BJ (cell line): ENCODE results near the gene CSTF2T. TPM values are rescaled to one million over a fixed set of nuclear protein-coding genes. Genes with fewer than 3 reads are reported as not detected.
A peak's percentile ranks its signal among the peaks of the same experiment; 100 is the strongest.

ENCODE experiments used
- CTCF ChIA-PET: fragments of 350-600 bp; formaldehyde crosslinking; extraction: SDS; loops from one replicate; lab custom pipeline; 2021; ENCODE audit warnings: antibody characterized with exemption, inconsistent platforms; lab: Yijun Ruan, JAX
- POLR2A ChIA-PET: fragments of 300-600 bp; sonication (Branson Sonifier 250); formaldehyde crosslinking; extraction: SDS; loops from one replicate; lab custom pipeline; 2021; ENCODE audit warnings: antibody characterized with exemption; lab: Charles Lee
- DNase-seq: peaks from one replicate; pipeline ENCODE4 v3.0.0-alpha.2; 2011; ENCODE audit warnings: low read depth
- H3K27me3 ChIP-seq: 2 replicates; pipeline ENCODE4 v1.6.0; 2011; ENCODE audit warnings: low read length; ENCODE audit not compliant: control insufficient read depth, insufficient read depth
- H3K36me3 ChIP-seq: 2 replicates; pipeline ENCODE4 v1.5.1; 2011; ENCODE audit warnings: low read length; ENCODE audit not compliant: control insufficient read depth, insufficient read depth
- H3K4me3 ChIP-seq: 2 replicates; pipeline ENCODE4 v1.5.1; 2011; ENCODE audit warnings: low read depth, mild to moderate bottlenecking, control low read depth, low read length
- polyA plus RNA-seq: library from polyadenylated mRNA; depleted of rRNA; stranded (reverse); fragments of >200 nt; gene quantifications from 2 replicates; pipeline ENCODE4 v1.2.3, GENCODE V29; 2011
- TF ChIP-seq, protein P1 (sequence below): IDR thresholded peaks from 2 replicates; pipeline ENCODE4 v1.5.1; 2011; ENCODE audit warnings: low read depth, mild to moderate bottlenecking, control low read depth, inconsistent platforms, low read length, moderate library complexity; ENCODE audit not compliant: insufficient read depth

Gene CSTF2T
- polyA plus RNA-seq, 1 experiment = 4.2 TPM

DNA sequence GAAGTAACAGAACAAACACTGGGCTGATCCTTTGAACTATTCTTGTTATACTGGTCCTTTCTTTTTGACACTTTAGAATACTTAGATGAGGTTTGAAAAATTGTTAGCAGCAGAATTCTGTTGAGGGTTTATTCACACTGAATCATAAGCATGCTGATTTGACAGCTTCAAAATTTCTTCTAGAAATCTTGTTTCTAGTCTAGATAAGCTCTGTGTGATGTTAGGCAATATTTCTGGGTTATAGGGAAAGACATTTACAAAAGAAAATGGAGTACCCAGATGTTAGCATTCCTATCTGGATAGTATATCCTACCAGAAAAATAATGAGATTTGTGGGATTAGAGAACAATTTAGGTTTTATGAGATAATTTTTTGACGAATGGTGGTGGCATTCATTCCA lies 12.1 kb downstream of the CSTF2T start:
- POLR2A ChIA-PET = no interaction called here
- TF ChIP-seq, protein P1, sequence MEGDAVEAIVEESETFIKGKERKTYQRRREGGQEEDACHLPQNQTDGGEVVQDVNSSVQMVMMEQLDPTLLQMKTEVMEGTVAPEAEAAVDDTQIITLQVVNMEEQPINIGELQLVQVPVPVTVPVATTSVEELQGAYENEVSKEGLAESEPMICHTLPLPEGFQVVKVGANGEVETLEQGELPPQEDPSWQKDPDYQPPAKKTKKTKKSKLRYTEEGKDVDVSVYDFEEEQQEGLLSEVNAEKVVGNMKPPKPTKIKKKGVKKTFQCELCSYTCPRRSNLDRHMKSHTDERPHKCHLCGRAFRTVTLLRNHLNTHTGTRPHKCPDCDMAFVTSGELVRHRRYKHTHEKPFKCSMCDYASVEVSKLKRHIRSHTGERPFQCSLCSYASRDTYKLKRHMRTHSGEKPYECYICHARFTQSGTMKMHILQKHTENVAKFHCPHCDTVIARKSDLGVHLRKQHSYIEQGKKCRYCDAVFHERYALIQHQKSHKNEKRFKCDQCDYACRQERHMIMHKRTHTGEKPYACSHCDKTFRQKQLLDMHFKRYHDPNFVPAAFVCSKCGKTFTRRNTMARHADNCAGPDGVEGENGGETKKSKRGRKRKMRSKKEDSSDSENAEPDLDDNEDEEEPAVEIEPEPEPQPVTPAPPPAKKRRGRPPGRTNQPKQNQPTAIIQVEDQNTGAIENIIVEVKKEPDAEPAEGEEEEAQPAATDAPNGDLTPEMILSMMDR = no peak
- no peak for DNase-seq

DNA sequence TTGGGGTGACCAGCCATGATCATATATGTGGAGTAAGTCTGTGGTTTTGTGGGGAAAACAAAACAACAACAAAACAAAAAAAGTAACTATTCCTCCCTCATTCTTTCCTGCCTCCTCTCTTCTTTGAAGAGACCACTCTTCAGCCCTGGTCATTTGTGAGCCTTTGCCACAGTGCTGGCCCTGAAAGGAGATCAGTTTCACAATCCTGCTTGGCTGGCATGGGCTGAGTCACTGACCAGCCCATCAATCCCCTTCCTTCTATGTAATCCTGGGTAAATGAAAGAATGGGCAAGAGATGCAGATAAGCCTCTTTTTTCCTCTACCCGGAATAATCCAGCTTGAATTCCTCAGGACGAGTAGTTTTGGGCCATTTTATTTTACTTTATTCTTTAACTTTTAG lies 13.6 kb downstream of the CSTF2T start:
- no peak for DNase-seq
- H3K27me3 ChIP-seq = no peaks in the 10 kb centered on the region
- TF ChIP-seq, protein P1 = no peak
- no peaks in the 10 kb centered on the region for H3K36me3 ChIP-seq
- CTCF ChIA-PET = no interaction called here
- H3K4me3 ChIP-seq = no peak overlapping the region
- POLR2A ChIA-PET = no interaction called here

More for the DNA sequence above, 12.1 kb downstream of the CSTF2T start:
- H3K36me3 ChIP-seq = no peaks in the 10 kb centered on the region
- no peak overlapping the region for H3K4me3 ChIP-seq
- CTCF ChIA-PET = no interaction called here
- H3K27me3 ChIP-seq = no peaks in the 10 kb centered on the region

DNA sequence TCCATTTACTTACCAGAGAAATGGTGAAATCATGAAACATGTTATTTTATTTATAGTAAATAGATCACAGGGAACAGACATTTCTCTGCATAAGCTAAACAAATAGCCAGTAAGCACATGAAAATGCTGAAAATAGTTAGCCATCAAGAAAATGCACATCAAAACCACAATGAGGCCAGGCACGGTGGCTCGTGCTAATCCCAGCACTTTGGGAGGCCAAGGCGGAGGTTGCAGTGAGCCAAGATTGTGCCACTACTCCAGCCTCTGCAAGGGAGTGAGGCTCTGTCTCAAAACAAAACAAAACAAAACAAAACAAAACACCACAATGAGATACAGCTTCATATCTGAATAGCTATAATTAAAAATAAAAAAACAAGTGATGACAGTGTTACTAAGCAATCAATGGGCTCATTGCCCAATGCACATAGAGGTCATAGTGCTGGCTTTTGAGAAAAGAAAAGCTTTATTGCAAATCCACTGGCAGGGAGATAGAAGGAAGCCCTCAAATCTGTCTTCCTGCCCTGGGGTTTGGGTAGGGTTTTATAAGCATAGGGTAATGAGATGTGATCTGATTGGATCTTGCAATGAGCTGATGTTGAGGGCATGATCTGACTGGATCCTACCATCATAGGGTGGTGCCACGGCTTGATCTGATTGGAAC lies 16.2 kb downstream of the CSTF2T start:
- ChIA-PET CTCF (interaction anchor here (0.7 to 1.4 kb wide), 2 partner anchors 202 to 279 kb away, joined by 3 to 4 read pairs; no protein-coding TSS in a partner anchor), POLR2A (no interaction called here)
- H3K4me3 ChIP-seq = no peak overlapping the region
- H3K36me3 ChIP-seq = no peaks in the 10 kb centered on the region
- TF ChIP-seq, protein P1 = no peak
- DNase-seq = peak; percentile 27
- no peaks in the 10 kb centered on the region for H3K27me3 ChIP-seq

DNA sequence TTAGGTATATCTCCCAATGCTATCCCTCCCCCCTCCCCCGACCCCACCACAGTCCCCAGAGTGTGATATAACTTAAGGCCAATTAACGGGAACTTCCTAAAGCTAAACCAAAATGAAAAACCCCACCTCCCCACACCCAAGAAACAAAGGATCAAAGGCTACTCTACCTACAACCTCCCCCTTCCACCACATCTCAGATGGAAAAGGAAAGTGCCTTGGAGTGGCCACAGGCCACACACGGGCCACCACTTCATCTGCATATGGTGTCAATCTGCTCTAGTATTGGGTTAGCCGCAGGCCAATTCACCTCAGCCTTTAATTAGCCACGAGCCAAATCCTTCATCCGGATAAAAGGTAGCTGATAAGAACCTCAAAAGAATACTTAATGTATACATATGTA lies 19.6 kb downstream of the CSTF2T start:
- no peaks in the 10 kb centered on the region for H3K36me3 ChIP-seq
- no peak for DNase-seq
- H3K4me3 ChIP-seq = no peak overlapping the region
- POLR2A ChIA-PET = no interaction called here
- no peaks in the 10 kb centered on the region for H3K27me3 ChIP-seq
- CTCF ChIA-PET = interaction anchor here (0.6 kb wide), 2 partner anchors 152 to 460 kb away, joined by 3 read pairs; no protein-coding TSS in a partner anchor
- TF ChIP-seq, protein P1 = no peak

DNA sequence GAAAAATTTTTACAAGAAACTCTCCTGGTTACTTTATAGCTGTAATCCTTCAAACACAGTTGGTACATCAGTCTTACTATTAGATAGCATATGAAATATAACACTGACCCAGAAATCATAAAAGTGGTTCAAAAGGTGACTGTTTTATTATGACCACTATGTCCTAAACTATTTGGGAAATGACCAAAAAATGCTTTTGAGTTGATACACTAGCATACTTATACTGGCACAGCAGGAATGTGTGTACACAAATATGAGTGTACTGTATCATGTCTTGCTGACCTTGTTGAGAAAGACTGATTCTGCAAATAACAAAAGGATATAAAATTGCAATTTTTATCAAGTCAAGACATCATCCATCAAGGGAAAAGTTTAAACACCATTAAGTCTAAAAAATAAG lies 24.3 kb downstream of the CSTF2T start:
- TF ChIP-seq, protein P1 = no peak
- Histone ChIP-seq H3K36me3 (no peaks in the 10 kb centered on the region), H3K4me3 (no peak overlapping the region), H3K27me3 (no peaks in the 10 kb centered on the region)
- no peak for DNase-seq
- ChIA-PET CTCF (no interaction called here), POLR2A (no interaction called here)
